ENCODE results near the gene MCM5.
A peak's percentile ranks its signal among the peaks of the same experiment; 100 is the strongest.

Gene MCM5

GRCh38 chr22:35418731-35419130, 18.8 kb downstream of the MCM5 start:
- TF ChIP-seq CTCF (IDR thresholded peaks at IDR 0.05; ENCODE audit: low read depth, low read length) = no peak
- no peaks in the 10 kb centered on the region for H3K27me3 ChIP-seq (ENCODE audit: insufficient read depth, low read depth, severe bottlenecking)
- peaks cover 95% of the 10 kb centered on the region for H3K36me3 ChIP-seq
- H3K9me3 ChIP-seq (ENCODE audit: severe bottlenecking) = no peaks in the 10 kb centered on the region
- DNase-seq = no peak
- H3K4me3 ChIP-seq (ENCODE audit: low read depth, low read length) = no peak overlapping the region
- H3K27ac ChIP-seq = no peak overlapping the region

- peaks cover 95% of the 10 kb centered on the region for H3K36me3 ChIP-seq
- no peak for TF ChIP-seq CTCF (IDR thresholded peaks at IDR 0.05; ENCODE audit: low read depth, low read length)
- no peak for DNase-seq
Measured at GRCh38 chr22:35419756-35420155, 19.8 kb downstream of the MCM5 start.

GRCh38 chr22:35421121-35421520, 21.2 kb downstream of the MCM5 start:
- Histone ChIP-seq H3K9me3 (ENCODE audit: severe bottlenecking) (no peaks in the 10 kb centered on the region), H3K27ac (no peak overlapping the region), H3K36me3 (peaks cover 89% of the 10 kb centered on the region), H3K4me3 (ENCODE audit: low read depth, low read length) (no peak overlapping the region), H3K27me3 (ENCODE audit: insufficient read depth, low read depth, severe bottlenecking) (no peaks in the 10 kb centered on the region)
- DNase-seq = no peak
- TF ChIP-seq CTCF (IDR thresholded peaks at IDR 0.05; ENCODE audit: low read depth, low read length) = peak; percentile 20; the same call in 1 of the 2 replicates

More at GRCh38 chr22:35419756-35420155, 19.8 kb downstream of the MCM5 start:
- H3K27me3 ChIP-seq (ENCODE audit: insufficient read depth, low read depth, severe bottlenecking) = no peaks in the 10 kb centered on the region
- H3K4me3 ChIP-seq (ENCODE audit: low read depth, low read length) = no peak overlapping the region
- no peak overlapping the region for H3K27ac ChIP-seq
- no peaks in the 10 kb centered on the region for H3K9me3 ChIP-seq (ENCODE audit: severe bottlenecking)

- H3K27me3 ChIP-seq (ENCODE audit: insufficient read depth, low read depth, severe bottlenecking) = no peaks in the 10 kb centered on the region
- H3K4me3 ChIP-seq (ENCODE audit: low read depth, low read length) = no peak overlapping the region
- H3K27ac ChIP-seq = no peak overlapping the region
- H3K9me3 ChIP-seq (ENCODE audit: severe bottlenecking) = no peaks in the 10 kb centered on the region
- no peak for DNase-seq
- no peak for TF ChIP-seq CTCF (IDR thresholded peaks at IDR 0.05; ENCODE audit: low read depth, low read length)
- peaks cover 81% of the 10 kb centered on the region for H3K36me3 ChIP-seq
Measured at GRCh38 chr22:35422145-35422544, 22.2 kb downstream of the MCM5 start.

- no peak for DNase-seq
- Histone ChIP-seq H3K27ac (no peak overlapping the region), H3K9me3 (ENCODE audit: severe bottlenecking) (no peaks in the 10 kb centered on the region), H3K27me3 (ENCODE audit: insufficient read depth, low read depth, severe bottlenecking) (no peaks in the 10 kb centered on the region), H3K36me3 (peaks cover 76% of the 10 kb centered on the region), H3K4me3 (ENCODE audit: low read depth, low read length) (no peak overlapping the region)
- no peak for TF ChIP-seq CTCF (IDR thresholded peaks at IDR 0.05; ENCODE audit: low read depth, low read length)
Measured at GRCh38 chr22:35422936-35423335, 23.0 kb downstream of the MCM5 start.

GRCh38 chr22:35424081-35424480, 24.1 kb downstream of the MCM5 start:
- Histone ChIP-seq H3K4me3 (ENCODE audit: low read depth, low read length) (no peak overlapping the region), H3K9me3 (ENCODE audit: severe bottlenecking) (no peaks in the 10 kb centered on the region), H3K36me3 (peaks cover 72% of the 10 kb centered on the region), H3K27ac (no peak overlapping the region), H3K27me3 (ENCODE audit: insufficient read depth, low read depth, severe bottlenecking) (no peaks in the 10 kb centered on the region)
- no peak for DNase-seq
- no peak for TF ChIP-seq CTCF (IDR thresholded peaks at IDR 0.05; ENCODE audit: low read depth, low read length)

Measured in WERI-Rb-1 (cell line).